Gastrocnemius medialis (tissue), 4 donors: Measurements from ENCODE around the gene DOCK10.

Source experiments
- CTCF ChIP-seq, 5 experiments: fragments of 450-650 bp in 3 of 5; fragments of 200-600 bp in 2 of 5; sonication (generic) in 2 of 5; IDR thresholded peaks in 4 of 5; conservative IDR thresholded peaks in 1 of 5; 1 replicate in 4 of 5; 2 replicates in 1 of 5; pipeline ENCODE4 v1.5.1; 2016 to 2019; ENCODE audit warnings: antibody characterized with exemption in 5 of 5, mild to moderate bottlenecking in 3 of 5, moderate library complexity in 3 of 5
- POLR2A ChIP-seq, 2 donors: fragments of 450-650 bp; IDR thresholded peaks; one replicate each; pipeline ENCODE4 v1.6.1; 2017; ENCODE audit warnings: antibody characterized with exemption in 2 of 2, mild to moderate bottlenecking in 2 of 2, moderate library complexity in 2 of 2

GRCh38 chr2:224734949-224735348, 307.3 kb downstream of the DOCK10 start:
- no peak for TF ChIP-seq CTCF (IDR thresholded peaks at IDR 0.05 in 4 of 5, conservative IDR thresholded peaks at IDR 0.05 in 1 of 5)
- TF ChIP-seq POLR2A (IDR thresholded peaks at IDR 0.05) = no peak
